CD4-positive, alpha-beta T cell treated with Interleukin-2 at 100 ng/mL for 4 hours (primary cell): ENCODE data around the gene KIF1A.
"Not testable (repeated sequence)": the region's sequence is repeated elsewhere in the genome, so short reads cannot be mapped to it uniquely, and the experiment has no call there.

ENCODE experiments used
- DNase-seq: peaks from one replicate; pipeline ENCODE4 v3.0.0-alpha.2; 2020; ENCODE audit warnings: low spot score

KIF1A gene

GRCh38 chr2:240846873-240847595 lies 27.0 kb upstream of the KIF1A start:
- no peak for DNase-seq

- DNase-seq = not testable (repeated sequence)
These were observed 26.3 kb upstream of the KIF1A start for GRCh38 chr2:240846309-240846708.

GRCh38 chr2:240840435-240841060 lies 20.5 kb upstream of the KIF1A start:
- peak; percentile 7 for DNase-seq

- no peak for DNase-seq
These were observed 19.4 kb upstream of the KIF1A start for GRCh38 chr2:240839152-240840143.

- DNase-seq = no peak
These were observed 17.6 kb upstream of the KIF1A start for GRCh38 chr2:240837621-240838020.

- no peak for DNase-seq
These were observed 16.9 kb upstream of the KIF1A start for GRCh38 chr2:240836781-240837467.

GRCh38 chr2:240835528-240835927 lies 15.5 kb upstream of the KIF1A start:
- no peak for DNase-seq

GRCh38 chr2:240834377-240834975 lies 14.5 kb upstream of the KIF1A start:
- no peak for DNase-seq

- no peak for DNase-seq
These were observed 13.8 kb upstream of the KIF1A start for GRCh38 chr2:240833724-240834285.

GRCh38 chr2:240832921-240833494 lies 13.0 kb upstream of the KIF1A start:
- no peak for DNase-seq

- DNase-seq = peak; percentile 99
These were observed 12.2 kb upstream of the KIF1A start for GRCh38 chr2:240832205-240832727.

- no peak for DNase-seq
These were observed 11.7 kb upstream of the KIF1A start for GRCh38 chr2:240831594-240832204.

GRCh38 chr2:240825476-240825875 lies 5.5 kb upstream of the KIF1A start:
- no peak for DNase-seq

GRCh38 chr2:240823449-240824336 lies 3.7 kb upstream of the KIF1A start:
- no peak for DNase-seq

GRCh38 chr2:240822280-240822847 lies 2.3 kb upstream of the KIF1A start:
- no peak for DNase-seq

- DNase-seq = no peak
These were observed 1.4 kb upstream of the KIF1A start for GRCh38 chr2:240821429-240821778.

- DNase-seq = no peak
These were observed 799 bp upstream of the KIF1A start for GRCh38 chr2:240820607-240821428.
